Measurements from ENCODE around the gene TRIM58. TPM values are rescaled to one million over a fixed set of nuclear protein-coding genes. Genes with fewer than 3 reads are reported as not detected.

TRIM58 gene
- total and polyA plus RNA-seq, 9 of the 15 experiments (the other 6 are each of a cell fraction or from before 2014, with no cell fraction given), result 3.8 to 19.1 (median 7.2) TPM

GRCh38 chr1:247857069-247857984 lies at the start of gene TRIM58 (continued):
- peak; percentile 74 for TF ChIP-seq ZKSCAN1 (IDR thresholded peaks at IDR 0.05; ENCODE audit: low read depth, low read length)
- TF ChIP-seq E2F1 (CRISPR knock-in tag; IDR thresholded peaks at IDR 0.05), result 0 out of 2 replicates have a peak, but pooled peaks have one; percentile 61
- no peak; the same call in 1 of the 2 replicates for TF ChIP-seq ZNF644 (tag; IDR thresholded peaks at IDR 0.05; ENCODE audit: low read depth)
- TF ChIP-seq RBFOX2 (IDR thresholded peaks at IDR 0.05; ENCODE audit: low read depth, low read length), result peak; percentile 92
- TF ChIP-seq ATF7 (IDR thresholded peaks at IDR 0.05), result peak; percentile 58; the same call in 1 of the 2 replicates
- TF ChIP-seq JUND (IDR thresholded peaks at IDR 0.05; ENCODE audit: borderline replicate concordance, low read depth, low read length), result peak; percentile 18
- TF ChIP-seq JUND (tag; IDR thresholded peaks at IDR 0.05; ENCODE audit: borderline replicate concordance, low read depth, low read length), result no peak; the same call in 2 of the 3 replicates
- TF ChIP-seq RFX5 (IDR thresholded peaks at IDR 0.05; ENCODE audit: low read depth, low read length), result 0 out of 2 replicates have a peak, but pooled peaks have one; percentile 10
- peak; percentile 37 for TF ChIP-seq HNRNPLL (IDR thresholded peaks at IDR 0.05; ENCODE audit: low read depth, low read length, poor library complexity, severe bottlenecking)
- no peak for TF ChIP-seq FOS (IDR thresholded peaks at IDR 0.05; ENCODE audit: extremely low read depth, insufficient read length)
- peak in 1 of 2 experiments; percentile 42; a peak in 1 of 4 replicates for TF ChIP-seq RCOR1 (IDR thresholded peaks at IDR 0.05; ENCODE audit: borderline replicate concordance in 1 of 2, low read depth in 2 of 2, low read length in 2 of 2)
- TF ChIP-seq BCOR (IDR thresholded peaks at IDR 0.05), result no peak
- TF ChIP-seq ZNF511 (CRISPR knock-in tag; IDR thresholded peaks at IDR 0.05), result peak; percentile 31; the same call in 1 of the 2 replicates
- no peak for TF ChIP-seq PTTG1 (tag; IDR thresholded peaks at IDR 0.05; ENCODE audit: low read depth)
- TF ChIP-seq ILF3 (IDR thresholded peaks at IDR 0.05; ENCODE audit: borderline replicate concordance), result peak; percentile 88
- TF ChIP-seq ETV6 (IDR thresholded peaks at IDR 0.05; ENCODE audit: borderline replicate concordance in 1 of 2, low read depth in 2 of 2, low read length in 1 of 2), result no peak; a peak in 1 of 4 replicates
- peak; percentile 20; the same call in 1 of the 2 replicates for TF ChIP-seq ETV6 (CRISPR knock-in tag; IDR thresholded peaks at IDR 0.05; ENCODE audit: borderline replicate concordance)
- peak; percentile 54 for TF ChIP-seq GABPA (tag; conservative IDR thresholded peaks at IDR 0.05; ENCODE audit: low read depth)
- 0 out of 2 replicates have a peak, but pooled peaks have one; percentile 46 for TF ChIP-seq EP400 (IDR thresholded peaks at IDR 0.05)
- TF ChIP-seq SIN3A (IDR thresholded peaks at IDR 0.05; ENCODE audit: borderline replicate concordance in 2 of 2, control insufficient read depth in 1 of 2, low read depth in 2 of 2, low read length in 2 of 2), result peak in 1 of 2 experiments; percentile 32; a peak in 1 of 4 replicates
- peak; percentile 31 for TF ChIP-seq NEUROD1 (IDR thresholded peaks at IDR 0.05; ENCODE audit: borderline replicate concordance, low read depth, low read length, partially characterized antibody)
- no peak for TF ChIP-seq MCM3 (IDR thresholded peaks at IDR 0.05)
- TF ChIP-seq BCL6 (CRISPR knock-in tag; IDR thresholded peaks at IDR 0.05), result no peak
- peak; percentile 93 for TF ChIP-seq ZFX (CRISPR knock-in tag; IDR thresholded peaks at IDR 0.05)
- TF ChIP-seq FOSL1 (tag; conservative IDR thresholded peaks at IDR 0.05), result peak; percentile 45
- TF ChIP-seq NCOR1 (IDR thresholded peaks at IDR 0.05), result peak; percentile 46
- TF ChIP-seq ZC3H11A (IDR thresholded peaks at IDR 0.05; ENCODE audit: low read depth, low read length), result no peak
